Measurements from ENCODE around the gene ENOX2. TPM values are rescaled to one million over a fixed set of nuclear protein-coding genes. Genes with fewer than 3 reads are reported as not detected.
"Not testable (repeated sequence)": the region's sequence is repeated elsewhere in the genome, so short reads cannot be mapped to it uniquely, and the experiment has no call there.

ENOX2 gene
- total RNA-seq, 1 donor from 2014 or later, result 7.1 TPM

GRCh38 chrX:130709178-130709577 is 193.8 kb downstream of the ENOX2 start:
- ATAC-seq; DNase-seq (ENCODE audit: low spot score): not testable (repeated sequence)

GRCh38 chrX:130705591-130705990 is 197.4 kb downstream of the ENOX2 start:
- ATAC-seq, result no peak
- no peak for DNase-seq (ENCODE audit: low spot score)

- ATAC-seq (peak; percentile 71), DNase-seq (ENCODE audit: low spot score) (no peak)
Observed at GRCh38 chrX:130704053-130705038, 198.7 kb downstream of the ENOX2 start.

- DNase-seq (ENCODE audit: low spot score) (no peak), ATAC-seq (peak; percentile 53)
Observed at GRCh38 chrX:130702867-130703707, 199.9 kb downstream of the ENOX2 start.

GRCh38 chrX:130700629-130701028 is 202.4 kb downstream of the ENOX2 start:
- ATAC-seq (no peak), DNase-seq (ENCODE audit: low spot score) (no peak)

- no peak for ATAC-seq
- DNase-seq (ENCODE audit: low spot score), result no peak
Observed at GRCh38 chrX:130699618-130700017, 203.4 kb downstream of the ENOX2 start.

GRCh38 chrX:130696542-130696941 is 206.5 kb downstream of the ENOX2 start:
- ATAC-seq (no peak), DNase-seq (ENCODE audit: low spot score) (no peak)

GRCh38 chrX:130695931-130696330 is 207.1 kb downstream of the ENOX2 start:
- DNase-seq (ENCODE audit: low spot score) (no peak), ATAC-seq (peak; percentile 66)

GRCh38 chrX:130694983-130695382 is 208.0 kb downstream of the ENOX2 start:
- DNase-seq (ENCODE audit: low spot score) (no peak), ATAC-seq (no peak)

GRCh38 chrX:130691576-130691975 is 211.4 kb downstream of the ENOX2 start:
- ATAC-seq (no peak), DNase-seq (ENCODE audit: low spot score) (no peak)

- ATAC-seq, result no peak
- DNase-seq (ENCODE audit: low spot score), result no peak
Observed at GRCh38 chrX:130688360-130688759, 214.6 kb downstream of the ENOX2 start.

- no peak for ATAC-seq
- DNase-seq (ENCODE audit: low spot score), result no peak
Observed at GRCh38 chrX:130682990-130683389, 220.0 kb downstream of the ENOX2 start.

- peak; percentile 44 for ATAC-seq
- no peak for DNase-seq (ENCODE audit: low spot score)
Observed at GRCh38 chrX:130680164-130681035, 222.6 kb downstream of the ENOX2 start.

- peak; percentile 43 for DNase-seq (ENCODE audit: low spot score)
- peak; percentile 90 for ATAC-seq
Observed at GRCh38 chrX:130676861-130677260, 226.1 kb downstream of the ENOX2 start.

GRCh38 chrX:130672214-130672613 is 230.8 kb downstream of the ENOX2 start:
- ATAC-seq (no peak), DNase-seq (ENCODE audit: low spot score) (no peak)

- ATAC-seq (no peak), DNase-seq (ENCODE audit: low spot score) (no peak)
Observed at GRCh38 chrX:130669233-130669632, 233.8 kb downstream of the ENOX2 start.

- DNase-seq (ENCODE audit: low spot score), result no peak
- no peak for ATAC-seq
Observed at GRCh38 chrX:130665263-130665662, 237.7 kb downstream of the ENOX2 start.

- no peak for ATAC-seq
- no peak for DNase-seq (ENCODE audit: low spot score)
Observed at GRCh38 chrX:130658310-130658709, 244.7 kb downstream of the ENOX2 start.

GRCh38 chrX:130654409-130654950 is 248.5 kb downstream of the ENOX2 start:
- ATAC-seq, result no peak
- no peak for DNase-seq (ENCODE audit: low spot score)

- no peak for ATAC-seq
- DNase-seq (ENCODE audit: low spot score), result no peak
Observed at GRCh38 chrX:130652824-130653578, 250.0 kb downstream of the ENOX2 start.
